ENCODE results near the gene RABL6.

DNA sequence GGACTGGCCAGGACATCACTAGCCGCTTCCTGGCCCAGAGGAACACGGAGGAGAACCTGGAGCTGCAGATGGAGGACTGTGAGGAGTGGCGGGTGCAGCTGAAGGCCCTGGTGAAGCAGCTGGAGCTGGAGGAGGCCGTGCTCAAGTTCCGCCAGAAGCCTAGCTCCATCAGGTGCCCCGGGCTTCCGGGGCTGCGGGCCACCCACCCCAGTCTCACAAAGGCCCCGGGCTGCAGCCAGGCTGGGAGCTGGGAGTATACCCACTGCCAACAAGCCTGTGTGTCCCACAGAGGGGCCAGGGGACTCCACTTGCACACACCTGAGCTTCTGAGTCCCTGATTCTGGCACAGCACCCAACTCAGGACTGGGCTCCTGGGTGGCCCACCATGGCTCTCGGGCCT, 1.7 kb upstream of the RABL6 start:
- no peak for TF ChIP-seq EZH2 (IDR thresholded peaks at IDR 0.05; ENCODE audit: low read length, missing control alignments)
- TF ChIP-seq, protein P1, sequence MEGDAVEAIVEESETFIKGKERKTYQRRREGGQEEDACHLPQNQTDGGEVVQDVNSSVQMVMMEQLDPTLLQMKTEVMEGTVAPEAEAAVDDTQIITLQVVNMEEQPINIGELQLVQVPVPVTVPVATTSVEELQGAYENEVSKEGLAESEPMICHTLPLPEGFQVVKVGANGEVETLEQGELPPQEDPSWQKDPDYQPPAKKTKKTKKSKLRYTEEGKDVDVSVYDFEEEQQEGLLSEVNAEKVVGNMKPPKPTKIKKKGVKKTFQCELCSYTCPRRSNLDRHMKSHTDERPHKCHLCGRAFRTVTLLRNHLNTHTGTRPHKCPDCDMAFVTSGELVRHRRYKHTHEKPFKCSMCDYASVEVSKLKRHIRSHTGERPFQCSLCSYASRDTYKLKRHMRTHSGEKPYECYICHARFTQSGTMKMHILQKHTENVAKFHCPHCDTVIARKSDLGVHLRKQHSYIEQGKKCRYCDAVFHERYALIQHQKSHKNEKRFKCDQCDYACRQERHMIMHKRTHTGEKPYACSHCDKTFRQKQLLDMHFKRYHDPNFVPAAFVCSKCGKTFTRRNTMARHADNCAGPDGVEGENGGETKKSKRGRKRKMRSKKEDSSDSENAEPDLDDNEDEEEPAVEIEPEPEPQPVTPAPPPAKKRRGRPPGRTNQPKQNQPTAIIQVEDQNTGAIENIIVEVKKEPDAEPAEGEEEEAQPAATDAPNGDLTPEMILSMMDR (conservative IDR thresholded peaks at IDR 0.05 in 1 of 2, IDR thresholded peaks at IDR 0.05 in 1 of 2; ENCODE audit: low read depth in 1 of 2, low read length in 2 of 2): no peak
